Thymus (tissue), 11 donors: ENCODE data around the gene DLEC1. TPM values are rescaled to one million over a fixed set of nuclear protein-coding genes. Genes with fewer than 3 reads are reported as not detected.
A peak's percentile ranks its signal among the peaks of the same experiment; 100 is the strongest.

Experiments
- DNase-seq, 9 donors: peaks; one replicate each; pipeline ENCODE4 v3.0.0-alpha.2; 2013; ENCODE audit warnings: low spot score in 9 of 9, low read depth in 6 of 9, missing footprints in 1 of 9
- H3K27ac ChIP-seq, 2 donors: one replicate each; pipeline ENCODE4 v1.5.1; 2013; ENCODE audit warnings: control low read depth in 1 of 2, low read depth in 1 of 2, low read length in 1 of 2, mild to moderate bottlenecking in 1 of 2, moderate library complexity in 1 of 2
- H3K27me3 ChIP-seq, 2 donors: one replicate each; pipeline ENCODE4 v1.5.1; 2013; ENCODE audit warnings: low read length in 1 of 2; ENCODE audit not compliant: control insufficient read depth in 2 of 2, insufficient read depth in 1 of 2
- H3K36me3 ChIP-seq, 2 donors: one replicate each; pipeline ENCODE4 v1.5.1; 2013; ENCODE audit warnings: low read length in 1 of 2, mild to moderate bottlenecking in 1 of 2, moderate library complexity in 1 of 2; ENCODE audit not compliant: control insufficient read depth in 2 of 2, insufficient read depth in 2 of 2
- H3K4me1 ChIP-seq, 2 donors: one replicate each; pipeline ENCODE4 v1.5.1; 2013; ENCODE audit warnings: low read length in 2 of 2; ENCODE audit not compliant: control insufficient read depth in 2 of 2, insufficient read depth in 2 of 2
- H3K4me3 ChIP-seq, 2 donors: one replicate each; pipeline ENCODE4 v1.5.1; 2013; ENCODE audit warnings: low read length in 2 of 2, control low read depth in 1 of 2, mild to moderate bottlenecking in 1 of 2
- H3K9me3 ChIP-seq, 2 donors: one replicate each; pipeline ENCODE4 v1.5.1; 2013; ENCODE audit warnings: low read length in 1 of 2, mild to moderate bottlenecking in 1 of 2; ENCODE audit not compliant: control insufficient read depth in 2 of 2, insufficient read depth in 1 of 2
- WGBS: extraction: QIAGEN DNeasy Blood & Tissue Kit; methylation state at CpG from one replicate; pipeline ENCODE4 v1.1.7; 2013; 5-methylcytosine and 5-hydroxymethylcytosine counted together
- polyA plus RNA-seq: library from polyadenylated mRNA; stranded (reverse); fragments of 200-250 nt; gene quantifications from one replicate; pipeline ENCODE4 v1.2.3, GENCODE V29; 2013
- total RNA-seq: library from RNA; stranded (reverse); fragments of 120-200 nt; gene quantifications from one replicate; pipeline ENCODE4 v1.2.4, GENCODE V29; 2013
- donor health status: healthy.

Gene DLEC1
- total and polyA plus RNA-seq, 2 donors: 0.09 to 0.52 TPM

GRCh38 chr3:38022896-38023709, 15.9 kb upstream of the DLEC1 start:
- 98% methylated on average over 6 of the region's 6 CpGs for WGBS
- peaks cover 11 to 16% of the 10 kb centered on the region in 2 donors for H3K4me1 ChIP-seq
- H3K27me3 ChIP-seq: peaks cover 4 to 21% of the 10 kb centered on the region in 2 donors
- peaks cover 0 to 3% of the 10 kb centered on the region in 2 donors for H3K36me3 ChIP-seq
- H3K27ac ChIP-seq: peak overlapping the region in 1 of 2 donors; percentile 91
- H3K9me3 ChIP-seq: no peaks in the 10 kb centered on the region
- H3K4me3 ChIP-seq: peak overlapping the region; percentile 66 to 72
- no peak for DNase-seq

GRCh38 chr3:38026856-38027255, 12.2 kb upstream of the DLEC1 start:
- peaks cover 31 to 58% of the 10 kb centered on the region in 2 donors for H3K27me3 ChIP-seq
- DNase-seq: no peak
- WGBS: 73% methylated on average over 4 of the region's 4 CpGs
- H3K36me3 ChIP-seq: no peaks in the 10 kb centered on the region
- H3K4me3 ChIP-seq: no peak overlapping the region
- peaks cover 0 to 9% of the 10 kb centered on the region in 2 donors for H3K9me3 ChIP-seq
- peaks cover 15 to 27% of the 10 kb centered on the region in 2 donors for H3K4me1 ChIP-seq
- H3K27ac ChIP-seq: no peak overlapping the region

GRCh38 chr3:38027466-38028465, 11.2 kb upstream of the DLEC1 start:
- Histone ChIP-seq H3K27me3 (peaks cover 31 to 67% of the 10 kb centered on the region in 2 donors), H3K9me3 (peaks cover 0 to 9% of the 10 kb centered on the region in 2 donors), H3K27ac (no peak overlapping the region), H3K36me3 (no peaks in the 10 kb centered on the region), H3K4me1 (peaks cover 15 to 27% of the 10 kb centered on the region in 2 donors), H3K4me3 (no peak overlapping the region)
- WGBS: 97% methylated on average over 6 of the region's 6 CpGs
- no peak for DNase-seq

GRCh38 chr3:38028621-38029361, 10.2 kb upstream of the DLEC1 start:
- Histone ChIP-seq H3K4me1 (peaks cover 11 to 23% of the 10 kb centered on the region in 2 donors), H3K36me3 (no peaks in the 10 kb centered on the region), H3K27me3 (peaks cover 31 to 67% of the 10 kb centered on the region in 2 donors), H3K9me3 (peaks cover 0 to 9% of the 10 kb centered on the region in 2 donors), H3K27ac (no peak overlapping the region), H3K4me3 (peak overlapping the region in 1 of 2 donors; percentile 47)
- DNase-seq: no peak
- WGBS: 33% methylated on average over 45 of the region's 45 CpGs

- H3K27me3 ChIP-seq: peaks cover 31 to 67% of the 10 kb centered on the region in 2 donors
- peaks cover 0 to 9% of the 10 kb centered on the region in 2 donors for H3K9me3 ChIP-seq
- no peak within 1 kb of the TSS for H3K27ac ChIP-seq
- peak within 1 kb of the TSS; percentile 13 to 47 for H3K4me3 ChIP-seq
- H3K4me1 ChIP-seq: peaks cover 11 to 18% of the 10 kb centered on the region in 2 donors
- WGBS: 4% methylated on average over 74 of the region's 75 CpGs
- peak in 1 of 9 donors; percentile 23 for DNase-seq
- no peaks in the 10 kb centered on the region for H3K36me3 ChIP-seq
These were observed 9.4 kb upstream of the DLEC1 start, which contains the start of gene PLCD1 for GRCh38 chr3:38029400-38030125. Gene PLCD1 (minus strand): TSS chr3:38029642. CDS start chr3:38029539, 103 bp downstream.

- no peak for DNase-seq
- Histone ChIP-seq H3K4me3 (peak overlapping the region; percentile 13 to 47), H3K9me3 (peaks cover 0 to 9% of the 10 kb centered on the region in 2 donors), H3K4me1 (peaks cover 9 to 15% of the 10 kb centered on the region in 2 donors), H3K36me3 (no peaks in the 10 kb centered on the region), H3K27ac (no peak overlapping the region), H3K27me3 (peaks cover 31 to 67% of the 10 kb centered on the region in 2 donors)
- 55% methylated on average over 8 of the region's 8 CpGs for WGBS
These were observed 8.6 kb upstream of the DLEC1 start for GRCh38 chr3:38030126-38031021.

GRCh38 chr3:38031022-38031994, 7.7 kb upstream of the DLEC1 start:
- Histone ChIP-seq H3K4me1 (peaks cover 4 to 10% of the 10 kb centered on the region in 2 donors), H3K4me3 (no peak overlapping the region), H3K27ac (no peak overlapping the region), H3K9me3 (peaks cover 0 to 9% of the 10 kb centered on the region in 2 donors), H3K27me3 (peaks cover 31 to 64% of the 10 kb centered on the region in 2 donors), H3K36me3 (no peaks in the 10 kb centered on the region)
- no peak for DNase-seq
- 81% methylated on average over 9 of the region's 9 CpGs for WGBS
